Loucy (cell line): Measurements from ENCODE around the gene RNF169.

Source experiments
- H2AFZ ChIP-seq: fragments of 200-600 bp; sonication (generic); 2 replicates; pipeline ENCODE4 v1.6.0; 2016; ENCODE audit warnings: antibody characterized with exemption, mild to moderate bottlenecking, low read length, moderate library complexity
- H3F3A ChIP-seq: fragments of 200-600 bp; 2 replicates; pipeline ENCODE4 v1.6.0; 2016; ENCODE audit warnings: antibody characterized with exemption, low read depth, mild to moderate bottlenecking
- H3K27me3 ChIP-seq: fragments of 200-600 bp; sonication (generic); 2 replicates; pipeline ENCODE4 v1.6.1; 2014; ENCODE audit warnings: low read length, mild to moderate bottlenecking; ENCODE audit not compliant: insufficient read depth, poor library complexity, severe bottlenecking
- H3K36me3 ChIP-seq: fragments of 200-600 bp; sonication (generic); 2 replicates; pipeline ENCODE4 v1.6.1; 2016; ENCODE audit warnings: low read length; ENCODE audit not compliant: insufficient read depth
- H3K4me1 ChIP-seq: fragments of 200-600 bp; sonication (generic); 2 replicates; pipeline ENCODE4 v1.5.1; 2014; ENCODE audit warnings: low read length, mild to moderate bottlenecking; ENCODE audit not compliant: insufficient read depth, poor library complexity, severe bottlenecking
- H3K4me2 ChIP-seq: fragments of 200-600 bp; sonication (generic); 2 replicates; pipeline ENCODE4 v1.6.0; 2014; ENCODE audit warnings: antibody characterized with exemption, low read length, low read depth, mild to moderate bottlenecking; ENCODE audit not compliant: poor library complexity, severe bottlenecking
- H3K4me3 ChIP-seq: fragments of 200-600 bp; sonication (generic); 2 replicates; pipeline ENCODE4 v1.5.1; 2014; ENCODE audit warnings: low read length, mild to moderate bottlenecking, mixed read lengths; ENCODE audit not compliant: poor library complexity, severe bottlenecking
- H3K79me2 ChIP-seq: fragments of 200-600 bp; sonication (generic); 2 replicates; pipeline ENCODE4 v1.6.1; 2014; ENCODE audit warnings: low read length; ENCODE audit not compliant: insufficient read depth
- H3K9ac ChIP-seq: fragments of 200-600 bp; sonication (generic); 2 replicates; pipeline ENCODE4 v1.6.0; 2014; ENCODE audit warnings: mild to moderate bottlenecking, low read depth, low read length, moderate library complexity; ENCODE audit not compliant: poor library complexity, severe bottlenecking
- H3K9me2 ChIP-seq: fragments of 200-600 bp; sonication (generic); replicated peaks from 2 replicates; pipeline ENCODE4 v1.6.1; 2016; ENCODE audit warnings: low read depth, low read length, mixed read lengths
- H3K9me3 ChIP-seq: fragments of 200-600 bp; sonication (generic); 2 replicates; pipeline ENCODE4 v1.6.1; 2014; ENCODE audit warnings: mild to moderate bottlenecking, antibody characterized with exemption, low read length, low read depth; ENCODE audit not compliant: insufficient read depth
- H4K20me1 ChIP-seq: fragments of 200-600 bp; sonication (generic); 2 replicates; pipeline ENCODE4 v1.6.0; 2014; ENCODE audit warnings: antibody characterized with exemption, low read length, mild to moderate bottlenecking; ENCODE audit not compliant: insufficient read depth, poor library complexity, severe bottlenecking
- CTCF ChIP-seq: fragments of 200-600 bp; sonication (generic); conservative IDR thresholded peaks from 2 replicates; pipeline ENCODE4 v1.5.1; 2014; ENCODE audit warnings: mild to moderate bottlenecking, antibody characterized with exemption, low read length
- EZH2phosphoT487 ChIP-seq: fragments of 200-600 bp; IDR thresholded peaks from 2 replicates; pipeline ENCODE4 v1.6.1; 2018; ENCODE audit warnings: antibody characterized with exemption, mild to moderate bottlenecking, moderate library complexity, borderline replicate concordance

Gene RNF169

GRCh38 chr11:74784726-74785125 is 36.1 kb downstream of the RNF169 start:
- Histone ChIP-seq H3K36me3 (peaks cover 4% of the 10 kb centered on the region), H3K9me2 (no peaks in the 10 kb centered on the region), H3K9me3 (no peaks in the 10 kb centered on the region), H3K4me3 (no peak overlapping the region), H3K4me2 (no peak overlapping the region), H4K20me1 (peaks cover 21% of the 10 kb centered on the region), H3K4me1 (peaks cover 13% of the 10 kb centered on the region), H3K9ac (no peak overlapping the region), H3F3A (no peaks in the 10 kb centered on the region), H3K27me3 (no peaks in the 10 kb centered on the region), H3K79me2 (peaks cover 62% of the 10 kb centered on the region), H2AFZ (no peak overlapping the region)
- no peak for TF ChIP-seq CTCF
- no peak for TF ChIP-seq EZH2phosphoT487

GRCh38 chr11:74786574-74786973 is 37.9 kb downstream of the RNF169 start:
- Histone ChIP-seq H3K9ac (no peak overlapping the region), H2AFZ (no peak overlapping the region), H3K9me2 (no peaks in the 10 kb centered on the region), H3K4me1 (peaks cover 13% of the 10 kb centered on the region), H3K36me3 (peaks cover 22% of the 10 kb centered on the region), H3K9me3 (peaks cover 13% of the 10 kb centered on the region; the same call in 1 of the 2 replicates), H3K4me3 (no peak overlapping the region), H3K4me2 (no peak overlapping the region), H3F3A (no peaks in the 10 kb centered on the region), H3K79me2 (peaks cover 44% of the 10 kb centered on the region), H4K20me1 (peaks cover 21% of the 10 kb centered on the region), H3K27me3 (no peaks in the 10 kb centered on the region)
- TF ChIP-seq CTCF (no peak), EZH2phosphoT487 (no peak)

- no peaks in the 10 kb centered on the region for H3K4me1 ChIP-seq
- H3K9me2 ChIP-seq: no peaks in the 10 kb centered on the region
- no peaks in the 10 kb centered on the region for H3F3A ChIP-seq
- H3K4me2 ChIP-seq: no peak overlapping the region
- H3K27me3 ChIP-seq: no peaks in the 10 kb centered on the region
- TF ChIP-seq EZH2phosphoT487 (no peak), CTCF (no peak)
- H3K36me3 ChIP-seq: peaks cover 46% of the 10 kb centered on the region
- no peak overlapping the region for H2AFZ ChIP-seq
- peaks cover 13% of the 10 kb centered on the region; the same call in 1 of the 2 replicates for H3K9me3 ChIP-seq
- H4K20me1 ChIP-seq: no peaks in the 10 kb centered on the region
- H3K9ac ChIP-seq: no peak overlapping the region
- H3K4me3 ChIP-seq: no peak overlapping the region
- peaks cover 16% of the 10 kb centered on the region; the same call in 1 of the 2 replicates for H3K79me2 ChIP-seq
Observed at GRCh38 chr11:74791333-74792100, 42.9 kb downstream of the RNF169 start.
